Lower leg skin (tissue), 3 donors: Measurements from ENCODE around the gene REEP3.

ENCODE experiments used
- CTCF ChIP-seq, 3 donors: fragments of 450-650 bp; IDR thresholded peaks; one replicate each; pipeline ENCODE4 v1.5.1; 2016; ENCODE audit warnings: antibody characterized with exemption in 3 of 3, mild to moderate bottlenecking in 3 of 3, moderate library complexity in 2 of 3
- POLR2A ChIP-seq, 2 donors: fragments of 450-650 bp; IDR thresholded peaks; one replicate each; pipeline ENCODE4 v1.6.1; 2016 to 2017; ENCODE audit warnings: antibody characterized with exemption in 2 of 2, mild to moderate bottlenecking in 1 of 2, moderate library complexity in 1 of 2

DNA sequence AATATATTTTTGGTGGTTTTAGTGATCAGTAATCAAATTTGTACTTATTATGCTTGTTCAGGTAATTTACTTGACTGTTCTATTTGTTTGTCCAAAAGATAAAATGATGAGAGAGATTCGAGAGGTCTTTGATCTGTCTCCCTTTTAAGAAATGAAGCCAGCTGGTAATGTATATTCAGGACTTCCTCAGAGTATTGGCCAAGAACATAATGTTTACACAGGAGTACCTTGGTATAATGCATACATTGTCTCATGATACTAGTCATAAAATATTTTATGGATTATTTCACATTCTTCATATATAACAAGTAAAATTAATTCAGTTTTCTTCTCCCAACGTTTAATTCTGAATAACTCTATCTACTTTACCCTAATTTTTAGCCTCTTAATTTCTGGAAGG lies 100.9 kb downstream of the REEP3 start:
- no peak for TF ChIP-seq POLR2A (IDR thresholded peaks at IDR 0.05)
- TF ChIP-seq CTCF (IDR thresholded peaks at IDR 0.05) = no peak
